HEK293 (cell line): ENCODE results near the gene MAPKAPK3.

ENCODE experiments used
- CTCF ChIA-PET: fragments of 350-600 bp; formaldehyde crosslinking; extraction: SDS; loops from one replicate; lab custom pipeline; 2021; ENCODE audit warnings: antibody characterized with exemption; lab: Yijun Ruan, JAX
- POLR2A ChIA-PET: fragments of 300-600 bp; formaldehyde crosslinking; extraction: SDS; loops from one replicate; lab custom pipeline; 2020; ENCODE audit warnings: antibody characterized with exemption, inconsistent platforms; lab: Yijun Ruan, JAX
- H3K27ac ChIP-seq: fragments of 200-500 bp; sonication (Bioruptor generic); 2 replicates; pipeline ENCODE4 v1.5.1; 2014; ENCODE audit warnings: low read depth, low read length, control low read depth, inconsistent platforms; ENCODE audit errors: extremely low read depth
- H3K36me3 ChIP-seq, 2 experiments: fragments of 200-500 bp in 1 of 2; sonication (Bioruptor generic) in 1 of 2; 1 replicate in 1 of 2; 2 replicates in 1 of 2; pipeline ENCODE4 v1.5.1; 2014 to 2017; ENCODE audit warnings: inconsistent platforms in 2 of 2, low read length in 2 of 2; ENCODE audit not compliant: control insufficient read depth in 2 of 2, insufficient read depth in 1 of 2
- H3K4me1 ChIP-seq: fragments of 200-500 bp; sonication (Bioruptor generic); 2 replicates; pipeline ENCODE4 v1.5.1; 2014; ENCODE audit warnings: mild to moderate bottlenecking, low read length, inconsistent platforms; ENCODE audit not compliant: control insufficient read depth, insufficient read depth
- H3K4me3 ChIP-seq: 2 replicates; pipeline ENCODE4 v1.5.1; 2011; ENCODE audit warnings: low read depth, mild to moderate bottlenecking, control low read depth, low read length, moderate library complexity
- H3K9me3 ChIP-seq: fragments of 200-500 bp; sonication (Bioruptor generic); 2 replicates; pipeline ENCODE4 v1.5.1; 2014; ENCODE audit warnings: low read depth, low read length, inconsistent platforms; ENCODE audit not compliant: control insufficient read depth, insufficient read depth
- SCRT1 ChIP-seq: fragments of 450-650 bp; formaldehyde crosslinking; IDR thresholded peaks from 2 replicates; pipeline ENCODE4 v1.5.1; 2016; ENCODE audit warnings: missing biosample characterization, missing genetic modification characterization, borderline replicate concordance
- ZBTB48 ChIP-seq: fragments of 450-650 bp; formaldehyde crosslinking; IDR thresholded peaks from 2 replicates; pipeline ENCODE4 v1.5.1; 2016; ENCODE audit warnings: missing biosample characterization, missing genetic modification characterization
- ZFP41 ChIP-seq: fragments of 450-650 bp; formaldehyde crosslinking; IDR thresholded peaks from 2 replicates; pipeline ENCODE4 v1.5.1; 2016; ENCODE audit warnings: missing biosample characterization, missing genetic modification characterization, borderline replicate concordance
- ZNF140 ChIP-seq: fragments of 450-650 bp; formaldehyde crosslinking; IDR thresholded peaks from 2 replicates; pipeline ENCODE4 v1.5.1; 2016; ENCODE audit warnings: missing biosample characterization, missing genetic modification characterization
- ZNF404 ChIP-seq: fragments of 450-650 bp; formaldehyde crosslinking; IDR thresholded peaks from 2 replicates; pipeline ENCODE4 v1.5.1; 2017; ENCODE audit warnings: missing biosample characterization, missing genetic modification characterization
- ZNF510 ChIP-seq: fragments of 450-650 bp; formaldehyde crosslinking; IDR thresholded peaks from 2 replicates; pipeline ENCODE4 v1.5.1; 2018; ENCODE audit warnings: mild to moderate bottlenecking, missing genetic modification characterization, missing biosample characterization; ENCODE audit not compliant: insufficient replicate concordance
- ZNF514 ChIP-seq: fragments of 450-650 bp; formaldehyde crosslinking; IDR thresholded peaks from 2 replicates; pipeline ENCODE4 v1.5.1; 2016; ENCODE audit warnings: missing biosample characterization, missing genetic modification characterization
- ZNF660 ChIP-seq: fragments of 450-650 bp; IDR thresholded peaks from 2 replicates; pipeline ENCODE4 v1.5.1; 2018; ENCODE audit warnings: missing biosample characterization, mild to moderate bottlenecking, missing genetic modification characterization
- ZNF792 ChIP-seq: fragments of 450-650 bp; formaldehyde crosslinking; IDR thresholded peaks from 2 replicates; pipeline ENCODE4 v1.5.1; 2016; ENCODE audit warnings: missing biosample characterization, missing genetic modification characterization
- ZSCAN16 ChIP-seq: fragments of 450-650 bp; formaldehyde crosslinking; IDR thresholded peaks from 2 replicates; pipeline ENCODE4 v1.5.1; 2016; ENCODE audit warnings: missing biosample characterization, missing genetic modification characterization
- TF ChIP-seq, protein P1 (sequence below): fragments of 450-650 bp; formaldehyde crosslinking; IDR thresholded peaks from 2 replicates; pipeline ENCODE4 v1.5.1; 2016; ENCODE audit warnings: missing biosample characterization, missing genetic modification characterization
- TF ChIP-seq, protein P2 (sequence below): fragments of 450-650 bp; formaldehyde crosslinking; IDR thresholded peaks from 2 replicates; pipeline ENCODE4 v1.5.1; 2016; ENCODE audit warnings: missing biosample characterization, missing genetic modification characterization, borderline replicate concordance
- TF ChIP-seq, protein P3 (sequence below): fragments of 450-650 bp; formaldehyde crosslinking; conservative IDR thresholded peaks from 2 replicates; pipeline ENCODE4 v1.5.1; 2016; ENCODE audit warnings: low read depth, missing biosample characterization, missing genetic modification characterization

The MAPKAPK3 gene

DNA sequence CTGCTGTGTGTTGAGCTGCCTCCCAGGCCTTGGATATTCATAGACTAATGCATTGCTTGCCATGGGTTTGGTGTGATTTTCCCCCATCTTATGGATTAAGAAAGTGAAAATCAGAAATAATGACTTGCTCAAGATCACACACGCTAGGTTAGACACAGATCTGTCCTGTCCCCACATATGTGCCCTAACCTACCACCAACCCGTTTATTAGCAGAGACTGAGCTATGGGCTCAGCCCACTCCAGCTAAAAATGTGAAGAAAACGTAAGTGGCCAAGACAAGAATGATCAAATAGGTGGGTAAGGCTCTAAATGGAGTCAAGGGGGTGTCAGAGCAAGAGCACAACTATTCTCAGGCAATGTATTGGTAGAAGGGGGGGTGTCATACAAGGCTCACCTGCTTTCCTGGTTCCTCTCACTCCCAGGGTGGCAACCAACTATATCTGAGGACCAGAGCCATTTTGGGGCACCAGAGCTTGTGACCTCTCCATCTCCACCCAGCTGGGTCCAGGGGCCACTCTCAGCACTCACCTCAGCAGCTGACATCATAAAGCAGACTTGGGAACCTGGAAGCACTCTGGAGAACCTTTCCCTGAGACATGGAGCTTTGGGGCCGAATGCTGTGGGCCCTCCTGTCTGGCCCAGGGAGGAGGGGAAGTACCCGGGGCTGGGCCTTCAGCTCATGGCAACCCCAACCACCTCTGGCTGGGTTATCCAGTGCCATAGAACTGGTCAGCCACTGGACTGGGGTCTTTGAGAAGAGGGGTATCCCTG lies 46.3 kb upstream of the MAPKAPK3 start:
- Histone ChIP-seq H3K4me1 (no peaks in the 10 kb centered on the region; the same call in 1 of the 2 replicates), H3K9me3 (no peaks in the 10 kb centered on the region), H3K27ac (no peak overlapping the region), H3K36me3 (peaks cover 0 to 29% of the 10 kb centered on the region in 2 experiments; a peak in 1 of 3 replicates), H3K4me3 (no peak overlapping the region)
- CTCF ChIA-PET, result interaction anchor here (0.6 to 6.0 kb wide), 6 partner anchors 21 to 510 kb away, joined by 3 to 139 read pairs (median 4); partner anchors contain the start of genes CISH and MAPKAPK3
- POLR2A ChIA-PET, result interaction anchor here (2.3 to 2.7 kb wide), 3 partner anchors 8 to 234 kb away, joined by 7 to 25 read pairs (median 9); partner anchors contain the start of gene CISH
- no peak for TF ChIP-seq ZFP41 (tag by site-specific recombination)
- no peak for TF ChIP-seq ZNF514 (tag by site-specific recombination)
- TF ChIP-seq, protein P1, sequence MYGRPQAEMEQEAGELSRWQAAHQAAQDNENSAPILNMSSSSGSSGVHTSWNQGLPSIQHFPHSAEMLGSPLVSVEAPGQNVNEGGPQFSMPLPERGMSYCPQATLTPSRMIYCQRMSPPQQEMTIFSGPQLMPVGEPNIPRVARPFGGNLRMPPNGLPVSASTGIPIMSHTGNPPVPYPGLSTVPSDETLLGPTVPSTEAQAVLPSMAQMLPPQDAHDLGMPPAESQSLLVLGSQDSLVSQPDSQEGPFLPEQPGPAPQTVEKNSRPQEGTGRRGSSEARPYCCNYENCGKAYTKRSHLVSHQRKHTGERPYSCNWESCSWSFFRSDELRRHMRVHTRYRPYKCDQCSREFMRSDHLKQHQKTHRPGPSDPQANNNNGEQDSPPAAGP, result no peak
- TF ChIP-seq ZNF792 (tag by site-specific recombination), result no peak
- no peak for TF ChIP-seq ZNF660
- TF ChIP-seq ZSCAN16, result no peak
- TF ChIP-seq, protein P2, sequence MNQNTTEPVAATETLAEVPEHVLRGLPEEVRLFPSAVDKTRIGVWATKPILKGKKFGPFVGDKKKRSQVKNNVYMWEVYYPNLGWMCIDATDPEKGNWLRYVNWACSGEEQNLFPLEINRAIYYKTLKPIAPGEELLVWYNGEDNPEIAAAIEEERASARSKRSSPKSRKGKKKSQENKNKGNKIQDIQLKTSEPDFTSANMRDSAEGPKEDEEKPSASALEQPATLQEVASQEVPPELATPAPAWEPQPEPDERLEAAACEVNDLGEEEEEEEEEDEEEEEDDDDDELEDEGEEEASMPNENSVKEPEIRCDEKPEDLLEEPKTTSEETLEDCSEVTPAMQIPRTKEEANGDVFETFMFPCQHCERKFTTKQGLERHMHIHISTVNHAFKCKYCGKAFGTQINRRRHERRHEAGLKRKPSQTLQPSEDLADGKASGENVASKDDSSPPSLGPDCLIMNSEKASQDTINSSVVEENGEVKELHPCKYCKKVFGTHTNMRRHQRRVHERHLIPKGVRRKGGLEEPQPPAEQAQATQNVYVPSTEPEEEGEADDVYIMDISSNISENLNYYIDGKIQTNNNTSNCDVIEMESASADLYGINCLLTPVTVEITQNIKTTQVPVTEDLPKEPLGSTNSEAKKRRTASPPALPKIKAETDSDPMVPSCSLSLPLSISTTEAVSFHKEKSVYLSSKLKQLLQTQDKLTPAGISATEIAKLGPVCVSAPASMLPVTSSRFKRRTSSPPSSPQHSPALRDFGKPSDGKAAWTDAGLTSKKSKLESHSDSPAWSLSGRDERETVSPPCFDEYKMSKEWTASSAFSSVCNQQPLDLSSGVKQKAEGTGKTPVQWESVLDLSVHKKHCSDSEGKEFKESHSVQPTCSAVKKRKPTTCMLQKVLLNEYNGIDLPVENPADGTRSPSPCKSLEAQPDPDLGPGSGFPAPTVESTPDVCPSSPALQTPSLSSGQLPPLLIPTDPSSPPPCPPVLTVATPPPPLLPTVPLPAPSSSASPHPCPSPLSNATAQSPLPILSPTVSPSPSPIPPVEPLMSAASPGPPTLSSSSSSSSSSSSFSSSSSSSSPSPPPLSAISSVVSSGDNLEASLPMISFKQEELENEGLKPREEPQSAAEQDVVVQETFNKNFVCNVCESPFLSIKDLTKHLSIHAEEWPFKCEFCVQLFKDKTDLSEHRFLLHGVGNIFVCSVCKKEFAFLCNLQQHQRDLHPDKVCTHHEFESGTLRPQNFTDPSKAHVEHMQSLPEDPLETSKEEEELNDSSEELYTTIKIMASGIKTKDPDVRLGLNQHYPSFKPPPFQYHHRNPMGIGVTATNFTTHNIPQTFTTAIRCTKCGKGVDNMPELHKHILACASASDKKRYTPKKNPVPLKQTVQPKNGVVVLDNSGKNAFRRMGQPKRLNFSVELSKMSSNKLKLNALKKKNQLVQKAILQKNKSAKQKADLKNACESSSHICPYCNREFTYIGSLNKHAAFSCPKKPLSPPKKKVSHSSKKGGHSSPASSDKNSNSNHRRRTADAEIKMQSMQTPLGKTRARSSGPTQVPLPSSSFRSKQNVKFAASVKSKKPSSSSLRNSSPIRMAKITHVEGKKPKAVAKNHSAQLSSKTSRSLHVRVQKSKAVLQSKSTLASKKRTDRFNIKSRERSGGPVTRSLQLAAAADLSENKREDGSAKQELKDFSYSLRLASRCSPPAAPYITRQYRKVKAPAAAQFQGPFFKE (tag by site-specific recombination), result no peak
- TF ChIP-seq, protein P3, sequence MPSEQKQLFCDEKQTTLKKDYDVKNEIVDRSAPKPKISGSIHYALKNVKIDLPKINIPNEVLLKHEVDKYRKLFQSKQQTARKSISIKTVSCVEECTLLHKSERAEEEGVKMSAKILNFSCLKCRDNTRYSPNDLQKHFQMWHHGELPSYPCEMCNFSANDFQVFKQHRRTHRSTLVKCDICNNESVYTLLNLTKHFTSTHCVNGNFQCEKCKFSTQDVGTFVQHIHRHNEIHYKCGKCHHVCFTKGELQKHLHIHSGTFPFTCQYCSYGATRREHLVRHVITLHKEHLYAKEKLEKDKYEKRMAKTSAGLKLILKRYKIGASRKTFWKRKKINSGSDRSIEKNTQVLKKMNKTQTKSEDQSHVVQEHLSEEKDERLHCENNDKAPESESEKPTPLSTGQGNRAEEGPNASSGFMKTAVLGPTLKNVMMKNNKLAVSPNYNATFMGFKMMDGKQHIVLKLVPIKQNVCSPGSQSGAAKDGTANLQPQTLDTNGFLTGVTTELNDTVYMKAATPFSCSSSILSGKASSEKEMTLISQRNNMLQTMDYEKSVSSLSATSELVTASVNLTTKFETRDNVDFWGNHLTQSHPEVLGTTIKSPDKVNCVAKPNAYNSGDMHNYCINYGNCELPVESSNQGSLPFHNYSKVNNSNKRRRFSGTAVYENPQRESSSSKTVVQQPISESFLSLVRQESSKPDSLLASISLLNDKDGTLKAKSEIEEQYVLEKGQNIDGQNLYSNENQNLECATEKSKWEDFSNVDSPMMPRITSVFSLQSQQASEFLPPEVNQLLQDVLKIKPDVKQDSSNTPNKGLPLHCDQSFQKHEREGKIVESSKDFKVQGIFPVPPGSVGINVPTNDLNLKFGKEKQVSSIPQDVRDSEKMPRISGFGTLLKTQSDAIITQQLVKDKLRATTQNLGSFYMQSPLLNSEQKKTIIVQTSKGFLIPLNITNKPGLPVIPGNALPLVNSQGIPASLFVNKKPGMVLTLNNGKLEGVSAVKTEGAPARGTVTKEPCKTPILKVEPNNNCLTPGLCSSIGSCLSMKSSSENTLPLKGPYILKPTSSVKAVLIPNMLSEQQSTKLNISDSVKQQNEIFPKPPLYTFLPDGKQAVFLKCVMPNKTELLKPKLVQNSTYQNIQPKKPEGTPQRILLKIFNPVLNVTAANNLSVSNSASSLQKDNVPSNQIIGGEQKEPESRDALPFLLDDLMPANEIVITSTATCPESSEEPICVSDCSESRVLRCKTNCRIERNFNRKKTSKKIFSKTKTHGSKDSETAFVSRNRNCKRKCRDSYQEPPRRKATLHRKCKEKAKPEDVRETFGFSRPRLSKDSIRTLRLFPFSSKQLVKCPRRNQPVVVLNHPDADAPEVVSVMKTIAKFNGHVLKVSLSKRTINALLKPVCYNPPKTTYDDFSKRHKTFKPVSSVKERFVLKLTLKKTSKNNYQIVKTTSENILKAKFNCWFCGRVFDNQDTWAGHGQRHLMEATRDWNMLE (tag by site-specific recombination), result no peak
- TF ChIP-seq ZNF510 (tag by site-specific recombination), result no peak
- no peak for TF ChIP-seq ZNF404 (tag by site-specific recombination)
- TF ChIP-seq SCRT1 (tag by site-specific recombination), result no peak
- TF ChIP-seq ZNF140, result no peak
- no peak for TF ChIP-seq ZBTB48
